Measurements from ENCODE around the gene RNASE13.

DNA sequence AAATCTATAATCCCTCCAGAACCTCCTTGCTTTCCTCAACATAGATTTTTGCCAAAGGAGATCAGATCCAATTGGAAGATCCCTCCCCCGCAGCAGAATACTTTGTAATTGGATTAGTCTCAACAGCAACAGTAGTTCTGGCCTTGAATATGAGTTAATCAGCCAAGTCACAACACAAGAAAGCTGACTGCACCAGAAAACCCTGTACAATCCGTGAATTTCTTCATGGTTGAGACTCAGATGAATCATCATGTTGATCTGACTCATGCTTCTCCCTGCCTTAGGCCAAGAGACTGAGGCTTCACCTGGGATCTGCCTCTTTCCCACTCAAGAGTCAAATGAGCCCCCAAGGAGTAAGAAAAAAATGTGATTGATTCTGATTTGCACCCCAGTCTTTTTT is 47.8 kb downstream of the RNASE13 start:
- TF ChIP-seq POLR2A (IDR thresholded peaks at IDR 0.05; ENCODE audit: low read length) (no peak), GATA1 (IDR thresholded peaks at IDR 0.05; ENCODE audit: low read depth, low read length) (no peak)

Measured in erythroblast (primary cell).